SK-MEL-5 (cell line): Measurements from ENCODE around the gene SLC4A7. TPM values are rescaled to one million over a fixed set of nuclear protein-coding genes. Genes with fewer than 3 reads are reported as not detected.

Experiments used
- DNase-seq: peaks from one replicate; pipeline ENCODE4 v3.0.0-alpha.2; 2016; ENCODE audit warnings: low read depth, low spot score
- in situ Hi-C: cut with HindIII; loops from 2 replicates; pipeline ENCODE4 v1.10.0; 2016; ENCODE audit warnings: low sequenced_read_pairs, high pct_unique_total_duplicates, low pct_unique_long_range_greater_than_20kb
- total RNA-seq: library from RNA; depleted of rRNA; stranded (reverse); fragments of >200 nt; shearing (Covaris generic); gene quantifications from 2 replicates; pipeline ENCODE4 v1.2.3, GENCODE V29; 2014

Gene SLC4A7
- total RNA-seq, 1 experiment from 2014 or later, result 35.8 TPM

GRCh38 chr3:27387625-27388024 is 96.6 kb downstream of the SLC4A7 start:
- DNase-seq, result peak; percentile 40
- in situ Hi-C loops, result no loop called here

GRCh38 chr3:27385504-27385903 is 98.7 kb downstream of the SLC4A7 start:
- DNase-seq, result no peak
- in situ Hi-C loops, result no loop called here

- in situ Hi-C loops, result no loop called here
Observed at GRCh38 chr3:27384191-27384590, 100.0 kb downstream of the SLC4A7 start.

GRCh38 chr3:27380433-27381357 is 103.5 kb downstream of the SLC4A7 start:
- in situ Hi-C loops, result no loop called here
- DNase-seq, result no peak

More at GRCh38 chr3:27384191-27384590, 100.0 kb downstream of the SLC4A7 start:
- no peak for DNase-seq

GRCh38 chr3:27378331-27378730 is 105.9 kb downstream of the SLC4A7 start:
- in situ Hi-C loops, result no loop called here
- DNase-seq, result no peak

GRCh38 chr3:27376109-27376772 is 107.9 kb downstream of the SLC4A7 start:
- no peak for DNase-seq
- in situ Hi-C loops, result no loop called here

GRCh38 chr3:27368831-27369607 is 115.2 kb downstream of the SLC4A7 start, which contains the start of gene NEK10:
Gene NEK10, minus strand, starts transcription at chr3:27369383. Its CDS starts 16,501 bp downstream, at chr3:27352882.
- in situ Hi-C loops, result no loop called here
- DNase-seq, result peak; percentile 94

- in situ Hi-C loops, result no loop called here
Observed at GRCh38 chr3:27366062-27366591, 118.1 kb downstream of the SLC4A7 start.

GRCh38 chr3:27360113-27361078 is 123.8 kb downstream of the SLC4A7 start:
- in situ Hi-C loops, result no loop called here
- DNase-seq, result no peak

More at GRCh38 chr3:27366062-27366591, 118.1 kb downstream of the SLC4A7 start:
- DNase-seq, result no peak

GRCh38 chr3:27358372-27358771 is 125.8 kb downstream of the SLC4A7 start:
- DNase-seq, result no peak
- in situ Hi-C loops, result no loop called here

GRCh38 chr3:27357665-27358258 is 126.4 kb downstream of the SLC4A7 start:
- in situ Hi-C loops, result no loop called here

GRCh38 chr3:27356976-27357375 is 127.2 kb downstream of the SLC4A7 start:
- in situ Hi-C loops, result no loop called here
- no peak for DNase-seq

More at GRCh38 chr3:27357665-27358258, 126.4 kb downstream of the SLC4A7 start:
- peak; percentile 83 for DNase-seq

- DNase-seq, result no peak
- in situ Hi-C loops, result no loop called here
Observed at GRCh38 chr3:27354588-27355203, 129.5 kb downstream of the SLC4A7 start.

GRCh38 chr3:27354161-27354560 is 130.0 kb downstream of the SLC4A7 start:
- DNase-seq, result no peak
- in situ Hi-C loops, result no loop called here

- in situ Hi-C loops, result no loop called here
Observed at GRCh38 chr3:27353221-27353620, 131.0 kb downstream of the SLC4A7 start.

GRCh38 chr3:27352047-27352446 is 132.1 kb downstream of the SLC4A7 start:
- no peak for DNase-seq
- in situ Hi-C loops, result no loop called here

More at GRCh38 chr3:27353221-27353620, 131.0 kb downstream of the SLC4A7 start:
- no peak for DNase-seq
